GM19324 (cell line): ENCODE data around the gene ANK2.

Experiments
- ATAC-seq: cut with Tn5 transposase; IDR thresholded peaks from one replicate; pipeline ENCODE4 v1.9.1; 2021; ENCODE audit warnings: mild to moderate bottlenecking, moderate library complexity; ENCODE audit not compliant: unreplicated experiment, low FRiP score

ANK2 gene

DNA sequence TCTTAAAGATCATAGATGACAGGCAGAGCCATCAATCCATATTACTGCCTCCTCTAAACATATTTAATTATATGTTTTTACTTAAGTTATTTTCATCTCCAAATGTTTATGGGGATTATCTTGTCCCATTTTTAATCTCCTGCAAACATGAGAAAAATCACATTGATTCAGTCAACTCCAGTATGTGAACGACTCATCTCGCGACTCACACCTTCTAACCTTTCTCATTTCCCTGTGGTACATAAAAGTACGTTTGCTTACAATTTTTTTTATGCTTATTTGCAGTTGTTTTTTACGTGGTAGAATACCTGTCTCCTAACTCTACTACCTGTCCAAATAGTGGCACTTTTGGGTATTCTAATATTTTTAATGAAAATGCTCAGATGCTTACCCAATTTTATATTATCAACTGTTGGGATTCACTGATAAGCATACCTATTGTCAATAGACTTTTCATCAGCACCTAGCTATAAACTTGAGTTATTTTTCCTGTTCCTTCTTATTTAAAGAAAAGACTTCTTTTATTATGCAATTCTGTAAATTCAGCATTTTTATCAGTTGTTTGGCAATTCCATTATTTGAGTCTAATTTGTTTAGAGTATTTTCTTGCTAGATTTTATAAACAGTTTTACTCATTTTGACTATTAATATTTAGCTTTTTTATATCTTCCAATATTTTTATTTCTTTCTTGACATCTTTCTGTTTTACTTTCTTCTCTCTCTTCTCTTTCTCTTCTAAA, 276.6 kb downstream of the ANK2 start:
- no peak for ATAC-seq

DNA sequence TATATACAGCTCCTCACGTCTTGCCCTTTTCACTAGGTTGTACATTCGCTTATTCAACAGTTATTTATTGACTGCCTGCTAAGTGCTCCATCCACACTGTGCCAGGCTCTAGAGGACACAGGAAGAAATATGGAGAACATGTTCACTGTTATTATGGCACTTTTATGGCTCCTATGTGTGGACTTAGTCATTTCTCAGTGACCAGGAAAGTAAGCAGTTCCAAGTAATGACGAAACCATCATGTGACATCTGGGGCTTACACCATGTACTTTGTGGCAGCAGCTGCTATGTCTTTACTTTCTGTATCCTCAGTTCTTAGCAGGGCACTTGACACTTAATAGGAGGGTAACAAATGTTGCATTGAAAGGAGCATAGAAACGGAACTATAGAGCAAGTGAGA, 278.0 kb downstream of the ANK2 start:
- ATAC-seq, result no peak

DNA sequence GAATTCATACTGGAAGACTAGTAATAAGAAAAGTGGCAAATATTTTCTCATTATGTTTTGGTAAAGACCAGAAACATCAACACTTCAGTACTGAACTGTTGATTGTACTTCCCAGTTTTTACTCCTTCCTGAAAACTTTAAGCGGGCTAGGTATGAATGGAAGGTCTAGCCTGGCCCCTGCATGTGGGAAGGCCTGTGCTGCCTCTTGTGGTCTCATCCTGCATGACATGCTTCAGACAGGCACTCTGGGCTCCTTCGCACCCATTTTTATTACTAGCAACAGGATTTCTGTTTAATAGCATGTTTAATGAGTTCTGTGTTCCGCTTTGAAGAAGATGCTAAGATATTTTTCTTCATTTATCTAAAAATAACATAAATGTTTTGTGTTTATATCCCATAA, 279.1 kb downstream of the ANK2 start:
- ATAC-seq, result no peak

DNA sequence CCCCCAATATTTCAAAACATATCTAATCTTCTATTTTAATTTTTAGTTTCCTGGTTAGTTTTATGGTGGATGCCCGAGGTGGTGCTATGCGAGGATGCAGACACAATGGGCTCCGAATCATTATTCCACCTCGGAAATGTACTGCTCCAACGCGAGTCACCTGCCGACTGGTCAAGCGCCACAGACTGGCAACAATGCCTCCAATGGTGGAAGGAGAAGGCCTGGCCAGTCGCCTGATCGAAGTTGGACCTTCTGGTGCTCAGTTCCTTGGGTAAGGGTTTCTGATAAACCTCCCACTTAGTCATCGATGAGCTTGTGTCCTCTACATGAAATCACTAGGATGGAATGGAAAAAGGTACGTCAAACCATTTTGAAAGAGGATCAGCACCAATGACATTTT, 280.7 kb downstream of the ANK2 start:
- ATAC-seq, result no peak

DNA sequence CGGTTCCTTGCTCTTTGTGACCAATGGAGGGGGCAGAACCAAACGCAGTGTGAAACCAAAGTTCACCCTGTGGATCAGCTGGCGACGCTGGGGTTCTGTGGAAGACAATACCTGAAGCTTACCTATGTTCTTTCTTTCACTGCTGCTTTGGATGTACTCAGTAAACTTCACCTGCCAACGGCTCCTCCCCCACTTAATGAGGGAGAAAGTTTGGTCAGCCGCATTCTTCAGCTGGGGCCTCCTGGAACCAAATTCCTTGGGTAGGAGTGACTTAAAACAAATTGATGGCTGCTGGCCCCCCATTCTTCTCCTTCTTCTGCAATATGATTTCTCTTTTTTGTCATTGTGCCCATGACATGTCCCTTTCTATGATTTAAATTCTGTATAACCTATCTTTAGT, 282.4 kb downstream of the ANK2 start:
- no peak for ATAC-seq

DNA sequence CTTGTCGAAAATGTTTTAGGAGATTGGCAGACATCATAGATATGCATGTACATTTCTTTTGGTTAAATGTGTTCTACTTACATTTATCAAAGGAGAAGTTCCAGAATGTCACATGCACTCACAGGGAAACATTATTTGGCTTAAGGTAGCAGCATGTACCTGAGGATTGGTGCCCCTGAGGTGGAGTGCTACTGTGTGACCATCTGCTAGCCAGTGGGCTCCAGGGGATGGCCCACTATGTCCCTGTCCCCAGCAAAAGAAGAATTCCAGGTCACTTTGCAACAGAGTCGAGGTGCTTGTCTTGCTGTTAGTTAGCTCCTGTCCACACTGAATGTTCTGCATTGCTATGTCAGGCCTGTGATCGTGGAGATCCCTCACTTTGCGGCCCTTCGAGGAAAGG, 283.2 kb downstream of the ANK2 start:
- no peak for ATAC-seq

DNA sequence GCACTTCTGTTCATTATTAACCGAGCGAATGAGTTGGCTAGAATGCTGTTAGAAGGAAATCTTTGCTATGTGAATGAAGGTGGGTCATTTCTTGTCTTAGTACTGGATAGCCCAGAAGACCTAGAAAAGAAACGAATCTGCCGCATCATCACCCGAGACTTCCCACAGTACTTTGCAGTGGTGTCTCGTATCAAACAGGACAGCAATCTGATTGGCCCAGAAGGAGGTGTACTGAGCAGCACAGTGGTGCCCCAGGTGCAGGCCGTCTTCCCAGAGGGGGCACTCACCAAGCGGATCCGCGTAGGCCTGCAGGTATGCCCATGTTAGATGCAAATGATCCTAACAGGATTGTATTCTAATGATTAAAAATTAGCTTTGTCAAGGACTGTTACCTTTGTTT, 286.3 kb downstream of the ANK2 start:
- ATAC-seq, result no peak

DNA sequence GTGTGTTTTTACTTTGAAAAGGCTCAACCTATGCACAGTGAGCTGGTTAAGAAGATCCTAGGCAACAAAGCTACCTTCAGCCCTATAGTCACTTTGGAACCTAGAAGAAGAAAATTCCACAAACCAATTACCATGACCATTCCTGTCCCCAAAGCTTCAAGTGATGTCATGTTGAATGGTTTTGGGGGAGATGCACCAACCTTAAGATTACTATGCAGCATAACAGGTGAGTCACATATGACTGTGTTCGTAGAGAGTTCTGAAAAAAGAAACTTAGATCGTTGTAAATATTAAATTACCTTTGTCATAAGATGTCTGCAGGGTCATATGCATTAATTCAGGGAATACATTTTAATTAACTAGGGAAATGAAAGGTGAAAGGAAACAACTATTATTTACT, 287.1 kb downstream of the ANK2 start:
- ATAC-seq, result no peak

DNA sequence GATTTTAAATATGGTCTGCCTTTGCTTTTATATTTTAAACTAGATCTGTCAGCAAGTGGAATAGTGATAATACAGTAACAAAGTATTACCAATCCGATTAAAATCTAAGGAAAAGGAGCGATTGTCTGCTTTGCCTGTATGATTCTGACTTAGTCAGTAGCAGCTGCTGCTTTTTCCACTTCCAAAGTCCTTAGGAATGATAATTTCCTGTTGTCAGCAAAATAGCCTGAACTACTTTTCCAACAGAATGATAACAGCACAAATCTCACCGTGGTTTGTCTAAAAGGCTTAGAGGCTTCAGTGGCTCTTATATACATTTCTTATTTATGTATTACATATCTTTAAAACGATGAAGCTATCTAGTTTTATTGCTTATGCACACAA, 290.0 kb downstream of the ANK2 start:
- no peak for ATAC-seq

DNA sequence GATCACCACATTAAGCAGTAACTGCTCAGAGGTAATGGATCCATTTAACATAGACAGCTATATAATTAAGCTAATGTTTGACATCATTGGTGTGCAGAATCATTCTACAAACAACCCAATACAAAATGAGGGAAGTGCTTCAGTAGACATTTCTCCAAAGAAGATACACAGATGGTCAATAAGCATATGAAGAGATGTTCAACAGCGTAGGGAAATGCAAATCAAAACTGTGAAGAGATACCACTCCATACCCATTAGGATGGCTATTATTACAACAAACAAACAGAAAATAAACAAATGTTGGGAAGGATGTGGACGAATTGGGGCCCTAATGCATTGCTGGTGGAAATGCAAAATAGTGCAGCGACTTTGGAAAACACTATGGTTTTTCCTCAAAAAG, 294.6 kb downstream of the ANK2 start:
- no peak for ATAC-seq

DNA sequence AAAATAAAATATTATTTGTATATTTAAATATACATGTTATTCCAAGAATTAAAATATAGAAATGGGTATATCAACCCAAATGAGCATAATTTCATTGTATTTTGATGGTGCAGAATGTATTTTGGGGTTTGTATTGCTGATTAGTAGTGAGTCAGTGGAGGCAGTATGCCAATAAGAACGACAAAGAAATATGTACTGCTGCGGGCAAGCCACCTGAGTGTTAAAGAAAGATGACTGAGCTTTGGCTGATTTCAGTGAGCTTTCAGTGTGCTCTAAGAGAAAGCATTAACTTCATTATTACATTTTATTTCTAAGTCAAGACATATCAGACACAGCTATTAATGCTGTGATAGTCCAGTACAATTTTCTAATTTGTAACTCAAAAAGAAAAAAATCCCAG, 297.8 kb downstream of the ANK2 start:
- ATAC-seq, result no peak

DNA sequence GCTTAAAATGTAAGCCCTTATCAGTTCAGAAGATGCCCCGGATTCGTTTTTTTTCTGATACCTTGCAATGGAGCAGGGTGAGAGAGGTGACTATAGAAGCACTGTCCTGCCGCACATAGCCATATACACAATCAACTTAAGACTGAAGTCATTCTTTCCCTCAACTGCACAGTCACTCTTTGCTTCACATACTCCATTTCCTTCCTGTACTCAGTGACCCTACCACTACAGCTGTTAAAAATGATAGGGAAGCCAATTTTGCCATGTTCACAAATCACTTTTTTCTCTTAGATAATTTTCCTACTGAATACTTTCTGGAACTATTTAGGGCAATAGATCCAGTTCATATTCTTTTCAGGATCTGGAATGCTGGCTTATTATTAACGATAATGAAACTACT, 300.0 kb downstream of the ANK2 start:
- no peak for ATAC-seq

DNA sequence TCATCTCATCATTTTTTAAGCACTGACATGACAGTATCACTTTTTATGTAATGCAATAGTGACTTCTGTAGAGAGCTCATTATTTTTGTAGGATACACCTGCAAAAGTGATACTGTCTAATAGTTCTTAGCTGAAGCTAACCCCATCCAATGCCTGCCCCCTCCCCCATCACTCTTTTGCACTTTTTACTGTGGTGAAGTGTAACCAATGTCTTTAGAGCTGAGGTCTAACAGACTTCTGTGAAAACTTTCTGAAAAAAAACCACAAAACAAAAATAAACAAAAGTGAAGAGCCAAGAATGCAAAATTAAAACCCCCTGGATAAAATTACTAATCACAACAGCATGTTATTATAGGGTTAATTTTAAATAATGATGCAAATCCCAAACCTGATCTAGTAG, 301.1 kb downstream of the ANK2 start:
- ATAC-seq, result no peak

DNA sequence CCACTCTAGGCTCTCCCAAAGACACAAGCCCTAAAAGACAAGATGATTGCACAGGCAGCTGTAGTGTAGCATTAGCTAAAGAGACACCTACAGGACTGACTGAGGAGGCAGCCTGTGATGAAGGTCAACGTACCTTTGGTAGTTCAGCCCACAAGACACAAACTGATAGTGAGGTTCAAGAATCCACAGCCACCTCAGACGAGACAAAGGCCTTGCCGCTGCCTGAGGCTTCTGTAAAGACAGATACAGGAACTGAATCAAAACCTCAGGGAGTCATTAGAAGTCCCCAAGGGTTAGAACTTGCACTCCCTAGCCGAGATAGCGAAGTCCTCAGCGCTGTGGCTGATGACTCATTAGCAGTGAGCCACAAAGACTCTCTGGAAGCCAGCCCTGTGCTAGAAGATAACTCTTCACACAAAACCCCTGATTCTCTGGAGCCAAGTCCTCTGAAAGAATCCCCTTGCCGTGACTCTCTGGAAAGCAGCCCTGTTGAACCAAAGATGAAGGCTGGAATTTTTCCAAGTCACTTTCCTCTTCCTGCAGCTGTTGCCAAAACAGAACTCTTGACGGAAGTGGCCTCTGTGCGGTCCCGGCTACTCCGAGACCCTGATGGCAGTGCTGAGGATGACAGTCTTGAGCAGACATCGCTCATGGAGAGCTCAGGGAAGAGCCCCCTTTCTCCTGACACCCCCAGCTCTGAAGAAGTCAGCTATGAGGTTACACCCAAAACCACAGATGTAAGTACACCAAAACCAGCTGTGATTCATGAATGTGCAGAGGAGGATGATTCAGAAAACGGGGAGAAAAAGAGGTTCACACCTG, 306.3 kb downstream of the ANK2 start:
- ATAC-seq, result peak; percentile 98

DNA sequence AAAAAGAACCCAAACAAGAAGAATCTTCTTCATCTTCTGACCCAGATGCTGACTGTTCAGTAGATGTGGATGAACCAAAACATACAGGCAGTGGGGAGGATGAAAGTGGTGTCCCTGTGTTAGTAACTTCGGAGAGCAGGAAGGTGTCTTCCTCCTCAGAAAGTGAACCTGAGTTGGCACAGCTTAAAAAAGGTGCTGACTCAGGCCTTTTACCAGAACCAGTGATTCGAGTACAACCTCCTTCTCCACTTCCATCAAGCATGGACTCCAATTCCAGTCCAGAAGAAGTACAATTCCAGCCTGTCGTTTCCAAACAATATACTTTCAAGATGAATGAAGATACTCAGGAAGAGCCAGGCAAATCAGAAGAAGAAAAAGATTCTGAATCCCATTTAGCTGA, 307.0 kb downstream of the ANK2 start:
- ATAC-seq, result no peak

DNA sequence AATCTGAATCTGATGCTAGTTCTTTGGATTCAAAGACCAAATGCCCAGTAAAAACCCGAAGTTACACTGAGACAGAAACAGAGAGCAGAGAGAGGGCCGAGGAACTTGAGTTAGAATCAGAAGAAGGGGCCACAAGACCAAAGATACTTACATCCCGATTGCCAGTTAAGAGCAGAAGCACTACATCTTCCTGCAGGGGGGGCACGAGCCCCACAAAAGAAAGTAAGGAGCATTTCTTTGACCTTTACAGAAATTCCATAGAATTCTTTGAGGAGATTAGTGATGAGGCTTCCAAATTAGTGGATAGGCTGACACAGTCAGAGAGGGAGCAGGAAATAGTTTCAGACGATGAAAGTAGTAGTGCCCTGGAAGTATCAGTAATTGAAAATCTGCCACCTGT, 309.3 kb downstream of the ANK2 start:
- ATAC-seq, result no peak

DNA sequence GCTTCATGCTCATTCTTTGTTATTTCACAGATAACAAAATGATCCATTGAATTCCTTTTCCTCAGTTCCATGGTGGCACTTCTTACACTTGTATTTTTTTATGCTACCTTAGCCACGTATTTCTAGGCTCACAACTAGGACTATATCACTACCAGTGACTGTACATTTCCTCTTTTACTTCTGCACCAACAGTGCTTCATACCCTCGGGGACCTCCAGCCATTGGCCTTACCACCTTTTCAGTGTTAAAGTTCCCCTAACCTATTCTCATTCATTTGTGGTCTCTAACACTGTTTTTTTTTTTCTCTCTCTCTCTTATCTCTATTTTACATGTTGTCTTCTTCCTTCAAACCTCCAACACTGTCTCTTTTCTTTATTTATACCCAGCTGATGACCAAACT, 315.9 kb downstream of the ANK2 start:
- ATAC-seq, result no peak

DNA sequence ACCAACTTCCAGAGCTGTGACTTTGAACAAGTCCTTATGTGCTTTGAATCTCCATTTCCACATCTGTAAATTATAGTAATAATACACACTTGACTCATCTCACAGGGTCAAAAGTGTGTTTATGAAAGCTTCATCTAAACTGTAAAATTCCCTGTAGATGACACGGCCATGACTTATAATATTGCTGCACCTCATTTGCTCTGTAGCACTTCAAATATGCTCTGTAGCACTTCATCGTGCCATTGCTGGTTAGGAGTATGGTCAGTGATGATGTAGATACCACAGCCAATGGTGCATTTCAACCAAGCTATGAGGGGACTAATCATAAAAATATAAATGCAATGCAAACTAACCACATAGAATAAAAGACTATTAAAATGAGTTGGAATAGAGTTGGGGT, 318.6 kb downstream of the ANK2 start:
- ATAC-seq, result no peak

DNA sequence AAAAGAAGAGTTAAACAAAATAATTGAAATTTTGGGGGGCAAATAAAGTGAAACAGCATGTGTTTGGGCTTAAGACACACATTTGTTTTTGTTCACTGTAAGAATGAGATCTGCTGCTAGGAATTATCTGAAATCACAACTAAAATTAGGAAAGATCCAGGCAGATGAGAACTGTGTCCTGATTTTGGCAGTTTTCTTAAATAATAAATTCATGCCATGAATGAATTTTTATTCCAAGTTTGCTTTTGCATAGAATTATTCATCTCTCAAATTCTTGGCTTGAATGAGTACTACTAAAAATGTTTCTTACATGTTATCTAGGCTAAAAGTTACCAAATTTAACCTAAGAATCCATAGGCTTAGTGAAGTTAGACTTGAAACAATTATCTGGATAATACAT, 321.7 kb downstream of the ANK2 start:
- no peak for ATAC-seq

DNA sequence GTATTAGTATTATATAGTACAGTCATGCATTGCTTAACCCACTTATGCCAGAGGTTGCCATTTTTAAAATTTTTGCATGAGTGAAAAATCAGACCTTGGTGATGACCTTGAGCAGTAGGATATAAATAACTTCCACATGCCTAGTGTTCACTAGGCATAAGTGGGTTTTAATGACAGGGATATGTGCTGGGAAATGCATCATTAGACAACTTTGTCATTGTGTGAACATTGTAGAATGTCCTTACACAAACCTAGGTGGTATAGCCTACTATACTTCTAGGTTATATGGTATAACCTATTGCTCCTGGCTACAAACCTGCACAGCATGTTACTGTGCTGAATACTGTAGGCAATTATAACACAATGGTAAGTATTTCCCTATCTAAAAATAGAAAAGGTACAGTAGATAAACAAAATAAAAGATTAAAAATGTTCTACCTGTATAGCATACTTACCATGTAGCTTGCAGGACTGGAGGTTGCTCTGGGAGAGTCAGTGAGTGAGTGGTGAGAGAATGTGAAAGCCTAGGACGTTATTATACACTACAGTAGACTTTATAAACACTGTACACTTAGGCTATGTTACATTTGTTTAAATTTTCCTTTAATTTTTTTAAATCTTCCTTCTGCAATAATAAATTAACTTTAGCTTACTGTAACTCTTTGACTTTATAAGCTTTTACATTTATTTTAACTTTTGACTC, 326.7 kb downstream of the ANK2 start:
- no peak for ATAC-seq

DNA sequence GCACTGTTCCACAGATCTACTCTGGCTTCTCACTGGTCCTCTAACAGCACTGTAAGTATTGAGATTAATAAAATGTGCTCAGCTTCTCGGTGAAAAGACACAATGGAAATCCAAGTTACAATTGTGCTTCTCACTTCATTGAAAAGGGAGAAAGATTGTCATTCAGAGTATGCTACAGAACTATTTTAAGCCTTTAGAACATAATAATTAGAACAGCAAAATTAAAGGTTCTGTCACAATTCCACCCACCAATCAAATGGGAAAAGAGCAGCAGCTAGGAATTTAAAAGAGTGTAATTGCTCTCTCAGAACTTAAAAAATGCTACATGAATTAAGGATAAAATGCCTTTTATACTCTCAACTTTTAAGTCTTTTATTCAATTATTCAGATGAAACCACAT, 329.4 kb downstream of the ANK2 start:
- no peak for ATAC-seq

DNA sequence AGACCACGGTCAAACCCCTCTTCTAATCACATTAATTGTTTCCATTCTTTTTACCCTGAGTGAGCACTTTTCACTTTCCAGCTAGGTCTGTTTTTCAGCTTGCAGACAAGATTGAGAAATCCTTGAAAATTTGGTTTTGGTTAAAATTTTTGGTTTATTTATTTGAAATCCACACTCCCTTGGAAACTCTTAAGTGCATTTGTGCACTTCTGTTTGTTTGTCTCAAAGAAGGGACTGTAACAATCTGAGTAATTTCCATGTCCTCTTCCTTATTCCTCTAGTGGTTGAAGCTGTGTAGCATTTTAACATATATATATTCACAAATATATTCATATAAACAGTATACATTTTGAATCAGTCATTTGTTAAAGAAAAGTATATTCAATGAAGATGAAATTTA, 333.3 kb downstream of the ANK2 start:
- ATAC-seq, result no peak
